ENCODE measurements around the gene TCTN2. TPM values are rescaled to one million over a fixed set of nuclear protein-coding genes. Genes with fewer than 3 reads are reported as not detected.

TCTN2 gene
- polyA plus RNA-seq, 1 donor from 2014 or later = 14.3 TPM

DNA sequence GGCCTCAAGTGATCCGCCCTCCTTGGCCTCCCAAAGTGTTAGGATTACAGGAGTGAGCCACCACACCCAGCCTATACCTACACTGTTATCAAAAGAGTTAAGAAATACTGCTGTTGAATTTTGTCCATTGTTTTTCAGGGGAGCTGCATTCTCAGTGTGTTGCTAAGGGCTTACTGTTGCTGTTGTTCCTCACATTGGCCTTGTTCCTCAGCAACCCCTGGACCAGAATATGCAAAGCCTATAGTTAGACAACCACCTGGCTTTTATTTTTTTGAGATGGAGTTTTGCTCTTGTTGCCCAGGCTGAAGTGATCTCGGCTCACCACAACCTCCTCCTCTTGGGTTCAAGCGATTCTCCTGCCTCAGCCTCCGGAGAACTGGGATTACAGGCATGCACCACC is 36.6 kb downstream of the TCTN2 start:
- Histone ChIP-seq H4K20me1 (ENCODE audit: insufficient read depth) (no peaks in the 10 kb centered on the region), H3K79me2 (replicated peaks; ENCODE audit: insufficient read depth, low read length) (no peaks in the 10 kb centered on the region), H3K36me3 (ENCODE audit: insufficient read depth, low read length) (no peaks in the 10 kb centered on the region), H3F3A (ENCODE audit: insufficient read depth, low read length, poor library complexity, severe bottlenecking) (no peaks in the 10 kb centered on the region), H3K9me2 (ENCODE audit: insufficient read depth, low read length) (no peaks in the 10 kb centered on the region), H3K9ac (ENCODE audit: low read length) (no peak overlapping the region), H3K27me3 (ENCODE audit: insufficient read depth, low read depth, low read length) (no peaks in the 10 kb centered on the region), H3K9me3 (ENCODE audit: low read length) (no peaks in the 10 kb centered on the region), H3K4me2 (ENCODE audit: low read length) (no peak overlapping the region), H3K4me3 (ENCODE audit: low read length) (no peak overlapping the region), H3K27ac (ENCODE audit: low read length) (no peak overlapping the region), H2AFZ (ENCODE audit: low read depth, low read length) (no peak overlapping the region)
- TF ChIP-seq MXI1 (conservative IDR thresholded peaks at IDR 0.05; ENCODE audit: poor library complexity, severe bottlenecking) (no peak), EZH2 (IDR thresholded peaks at IDR 0.05; ENCODE audit: borderline replicate concordance, insufficient read depth, low read length, poor library complexity, severe bottlenecking) (no peak), EP300 (conservative IDR thresholded peaks at IDR 0.05; ENCODE audit: poor library complexity, severe bottlenecking) (no peak), POLR2AphosphoS5 (IDR thresholded peaks at IDR 0.05) (no peak), RAD21 (conservative IDR thresholded peaks at IDR 0.05) (no peak)
- TF ChIP-seq, protein P1, sequence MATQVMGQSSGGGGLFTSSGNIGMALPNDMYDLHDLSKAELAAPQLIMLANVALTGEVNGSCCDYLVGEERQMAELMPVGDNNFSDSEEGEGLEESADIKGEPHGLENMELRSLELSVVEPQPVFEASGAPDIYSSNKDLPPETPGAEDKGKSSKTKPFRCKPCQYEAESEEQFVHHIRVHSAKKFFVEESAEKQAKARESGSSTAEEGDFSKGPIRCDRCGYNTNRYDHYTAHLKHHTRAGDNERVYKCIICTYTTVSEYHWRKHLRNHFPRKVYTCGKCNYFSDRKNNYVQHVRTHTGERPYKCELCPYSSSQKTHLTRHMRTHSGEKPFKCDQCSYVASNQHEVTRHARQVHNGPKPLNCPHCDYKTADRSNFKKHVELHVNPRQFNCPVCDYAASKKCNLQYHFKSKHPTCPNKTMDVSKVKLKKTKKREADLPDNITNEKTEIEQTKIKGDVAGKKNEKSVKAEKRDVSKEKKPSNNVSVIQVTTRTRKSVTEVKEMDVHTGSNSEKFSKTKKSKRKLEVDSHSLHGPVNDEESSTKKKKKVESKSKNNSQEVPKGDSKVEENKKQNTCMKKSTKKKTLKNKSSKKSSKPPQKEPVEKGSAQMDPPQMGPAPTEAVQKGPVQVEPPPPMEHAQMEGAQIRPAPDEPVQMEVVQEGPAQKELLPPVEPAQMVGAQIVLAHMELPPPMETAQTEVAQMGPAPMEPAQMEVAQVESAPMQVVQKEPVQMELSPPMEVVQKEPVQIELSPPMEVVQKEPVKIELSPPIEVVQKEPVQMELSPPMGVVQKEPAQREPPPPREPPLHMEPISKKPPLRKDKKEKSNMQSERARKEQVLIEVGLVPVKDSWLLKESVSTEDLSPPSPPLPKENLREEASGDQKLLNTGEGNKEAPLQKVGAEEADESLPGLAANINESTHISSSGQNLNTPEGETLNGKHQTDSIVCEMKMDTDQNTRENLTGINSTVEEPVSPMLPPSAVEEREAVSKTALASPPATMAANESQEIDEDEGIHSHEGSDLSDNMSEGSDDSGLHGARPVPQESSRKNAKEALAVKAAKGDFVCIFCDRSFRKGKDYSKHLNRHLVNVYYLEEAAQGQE (IDR thresholded peaks at IDR 0.05; ENCODE audit: borderline replicate concordance) = no peak
- TF ChIP-seq, protein P2, sequence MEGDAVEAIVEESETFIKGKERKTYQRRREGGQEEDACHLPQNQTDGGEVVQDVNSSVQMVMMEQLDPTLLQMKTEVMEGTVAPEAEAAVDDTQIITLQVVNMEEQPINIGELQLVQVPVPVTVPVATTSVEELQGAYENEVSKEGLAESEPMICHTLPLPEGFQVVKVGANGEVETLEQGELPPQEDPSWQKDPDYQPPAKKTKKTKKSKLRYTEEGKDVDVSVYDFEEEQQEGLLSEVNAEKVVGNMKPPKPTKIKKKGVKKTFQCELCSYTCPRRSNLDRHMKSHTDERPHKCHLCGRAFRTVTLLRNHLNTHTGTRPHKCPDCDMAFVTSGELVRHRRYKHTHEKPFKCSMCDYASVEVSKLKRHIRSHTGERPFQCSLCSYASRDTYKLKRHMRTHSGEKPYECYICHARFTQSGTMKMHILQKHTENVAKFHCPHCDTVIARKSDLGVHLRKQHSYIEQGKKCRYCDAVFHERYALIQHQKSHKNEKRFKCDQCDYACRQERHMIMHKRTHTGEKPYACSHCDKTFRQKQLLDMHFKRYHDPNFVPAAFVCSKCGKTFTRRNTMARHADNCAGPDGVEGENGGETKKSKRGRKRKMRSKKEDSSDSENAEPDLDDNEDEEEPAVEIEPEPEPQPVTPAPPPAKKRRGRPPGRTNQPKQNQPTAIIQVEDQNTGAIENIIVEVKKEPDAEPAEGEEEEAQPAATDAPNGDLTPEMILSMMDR (IDR thresholded peaks at IDR 0.05; ENCODE audit: poor library complexity, severe bottlenecking) = no peak

DNA sequence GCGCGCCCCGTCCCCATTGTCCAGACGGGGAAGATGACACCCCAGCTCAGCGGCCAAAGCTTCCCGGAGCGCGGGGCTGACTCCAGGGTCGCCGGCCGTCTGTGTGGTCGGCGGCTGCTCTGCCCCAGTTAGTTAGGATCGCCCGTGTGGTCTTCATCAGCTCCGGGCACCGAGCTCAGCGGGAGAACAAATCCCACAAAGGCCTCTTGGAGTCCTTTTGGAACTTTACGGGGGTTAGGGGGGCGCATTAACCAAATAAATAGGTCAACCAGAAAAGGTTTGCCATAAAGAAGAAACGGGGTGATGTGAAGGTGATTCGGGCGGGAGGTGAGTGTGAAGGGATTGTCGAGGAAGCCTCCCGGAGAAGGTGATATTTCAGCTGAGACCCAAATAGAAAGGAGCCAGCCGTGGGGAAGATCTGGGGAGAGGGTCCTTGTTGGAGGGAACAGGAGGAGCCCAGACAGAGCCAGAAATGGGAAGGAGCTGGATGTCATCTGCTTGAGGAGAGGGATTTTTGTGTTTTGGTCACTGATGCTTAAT is 41.9 kb downstream of the TCTN2 start:
- peaks cover 31% of the 10 kb centered on the region for H3K79me2 ChIP-seq (replicated peaks; ENCODE audit: insufficient read depth, low read length)
- no peaks in the 10 kb centered on the region for H3F3A ChIP-seq (ENCODE audit: insufficient read depth, low read length, poor library complexity, severe bottlenecking)
- no peak for TF ChIP-seq EZH2 (IDR thresholded peaks at IDR 0.05; ENCODE audit: borderline replicate concordance, insufficient read depth, low read length, poor library complexity, severe bottlenecking)
- H2AFZ ChIP-seq (ENCODE audit: low read depth, low read length) = no peak overlapping the region
- H3K36me3 ChIP-seq (ENCODE audit: insufficient read depth, low read length) = no peaks in the 10 kb centered on the region
- peak overlapping the region; percentile 39 for H3K27ac ChIP-seq (ENCODE audit: low read length)
- H3K9me3 ChIP-seq (ENCODE audit: low read length) = no peaks in the 10 kb centered on the region
- no peaks in the 10 kb centered on the region for H3K9me2 ChIP-seq (ENCODE audit: insufficient read depth, low read length)
- no peaks in the 10 kb centered on the region for H3K27me3 ChIP-seq (ENCODE audit: insufficient read depth, low read depth, low read length)
- H3K9ac ChIP-seq (ENCODE audit: low read length) = peak overlapping the region; percentile 72
- peak overlapping the region; percentile 56 for H3K4me2 ChIP-seq (ENCODE audit: low read length)
- H4K20me1 ChIP-seq (ENCODE audit: insufficient read depth) = no peaks in the 10 kb centered on the region
- peak overlapping the region; percentile 98 for H3K4me3 ChIP-seq (ENCODE audit: low read length)

DNA sequence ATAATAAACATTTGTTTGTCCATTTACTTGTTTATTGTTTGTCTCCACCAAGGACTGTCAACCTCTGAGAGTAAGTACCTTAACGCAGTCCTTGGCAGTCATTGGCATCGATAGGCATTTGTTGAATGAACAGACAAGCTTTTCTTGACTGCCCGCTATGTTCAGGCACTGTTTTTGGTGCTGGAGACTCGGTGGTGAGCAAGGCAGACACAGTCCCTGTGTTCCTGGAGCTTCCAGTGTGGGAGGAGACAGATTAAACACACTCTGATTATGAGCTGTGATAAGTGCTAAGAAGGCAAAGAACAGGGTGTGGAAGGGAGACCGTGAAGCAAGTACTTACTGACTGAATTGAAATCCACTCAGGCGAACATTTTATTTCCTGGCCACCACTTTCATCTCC is 42.5 kb downstream of the TCTN2 start:
- Histone ChIP-seq H3K27me3 (ENCODE audit: insufficient read depth, low read depth, low read length) (no peaks in the 10 kb centered on the region), H3K9me3 (ENCODE audit: low read length) (no peaks in the 10 kb centered on the region), H3K79me2 (replicated peaks; ENCODE audit: insufficient read depth, low read length) (peaks cover 31% of the 10 kb centered on the region), H2AFZ (ENCODE audit: low read depth, low read length) (no peak overlapping the region), H4K20me1 (ENCODE audit: insufficient read depth) (no peaks in the 10 kb centered on the region), H3K9ac (ENCODE audit: low read length) (peak overlapping the region; percentile 72), H3K27ac (ENCODE audit: low read length) (no peak overlapping the region), H3F3A (ENCODE audit: insufficient read depth, low read length, poor library complexity, severe bottlenecking) (no peaks in the 10 kb centered on the region), H3K4me2 (ENCODE audit: low read length) (peak overlapping the region; percentile 56), H3K36me3 (ENCODE audit: insufficient read depth, low read length) (no peaks in the 10 kb centered on the region), H3K9me2 (ENCODE audit: insufficient read depth, low read length) (no peaks in the 10 kb centered on the region), H3K4me3 (ENCODE audit: low read length) (peak overlapping the region; percentile 98)
- TF ChIP-seq EP300 (conservative IDR thresholded peaks at IDR 0.05; ENCODE audit: poor library complexity, severe bottlenecking) (no peak), POLR2AphosphoS5 (IDR thresholded peaks at IDR 0.05) (no peak)
